Stimulated activated CD4-positive, alpha-beta T cell treated with anti-CD3 and anti-CD28 coated beads, Interleukin-4, amount 100 ng/mL, for 1 hour (primary cell): ENCODE data around the gene USF2.
"Not testable (repeated sequence)": the region's sequence is repeated elsewhere in the genome, so short reads cannot be mapped to it uniquely, and the experiment has no call there.

Experiments
- DNase-seq: peaks from one replicate; pipeline ENCODE4 v3.0.0-alpha.2; 2020

Gene USF2

GRCh38 chr19:35286101-35286500, 17.3 kb downstream of the USF2 start:
- DNase-seq = not testable (repeated sequence)

GRCh38 chr19:35287713-35288112, 19.0 kb downstream of the USF2 start:
- no peak for DNase-seq

GRCh38 chr19:35288331-35288730, 19.6 kb downstream of the USF2 start:
- DNase-seq = no peak

DNA sequence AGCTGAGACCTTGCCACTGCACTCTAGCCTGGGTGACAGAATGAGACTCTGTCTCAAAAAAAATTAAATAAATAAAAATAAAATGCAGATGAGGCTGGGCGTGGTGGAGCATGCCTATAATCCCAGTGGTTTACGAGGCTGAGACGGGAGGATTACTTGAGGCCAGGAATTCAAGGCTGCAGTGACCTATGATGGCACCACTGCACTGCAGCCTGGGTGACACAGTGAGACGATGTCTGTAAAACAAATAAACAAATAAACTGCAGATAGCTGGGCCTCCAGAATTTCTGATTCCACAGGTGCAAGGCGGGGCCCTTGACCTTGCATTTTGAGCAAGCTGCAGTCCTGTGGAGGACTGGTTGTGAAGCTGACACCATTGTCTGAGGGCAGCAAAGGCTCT, 20.1 kb downstream of the USF2 start:
- no peak for DNase-seq

DNA sequence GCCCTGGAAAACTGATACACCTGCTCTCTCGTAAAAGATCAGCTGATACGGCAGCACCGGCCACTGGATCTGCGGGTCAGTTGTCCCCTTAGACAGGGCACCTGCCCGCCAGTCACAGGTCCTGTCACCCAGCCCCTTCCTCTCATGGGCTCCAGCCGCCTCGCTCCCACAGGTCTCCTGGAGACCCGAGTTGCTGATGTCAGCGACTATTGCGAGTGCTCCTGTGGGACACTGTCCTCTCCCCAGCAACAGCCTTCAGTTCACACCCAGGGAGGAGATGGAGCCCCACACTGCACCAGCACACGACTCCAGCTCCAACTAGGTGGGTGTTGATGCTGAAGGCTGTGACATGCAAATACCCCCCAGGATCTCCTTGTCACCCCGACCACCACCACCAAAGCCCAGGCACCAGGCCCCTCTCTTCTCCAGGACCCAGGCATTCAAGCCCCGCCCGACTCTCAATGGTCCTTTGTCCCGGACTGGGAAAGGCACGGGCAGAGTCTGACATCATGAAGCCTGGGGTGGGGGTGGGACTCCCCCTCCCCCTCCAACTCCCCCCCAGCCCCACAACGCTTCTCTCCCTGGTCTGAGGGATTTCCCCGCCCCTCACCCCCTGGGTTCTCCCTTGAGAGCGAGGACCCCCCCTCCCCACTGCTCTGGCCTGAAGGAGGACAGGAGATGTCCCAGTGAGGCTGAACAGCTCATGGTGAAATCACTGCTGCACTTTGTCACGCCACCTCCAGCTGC, 21.8 kb downstream of the USF2 start:
- no peak for DNase-seq

- no peak for DNase-seq
These were observed 22.5 kb downstream of the USF2 start for GRCh38 chr19:35291259-35291658.

DNA sequence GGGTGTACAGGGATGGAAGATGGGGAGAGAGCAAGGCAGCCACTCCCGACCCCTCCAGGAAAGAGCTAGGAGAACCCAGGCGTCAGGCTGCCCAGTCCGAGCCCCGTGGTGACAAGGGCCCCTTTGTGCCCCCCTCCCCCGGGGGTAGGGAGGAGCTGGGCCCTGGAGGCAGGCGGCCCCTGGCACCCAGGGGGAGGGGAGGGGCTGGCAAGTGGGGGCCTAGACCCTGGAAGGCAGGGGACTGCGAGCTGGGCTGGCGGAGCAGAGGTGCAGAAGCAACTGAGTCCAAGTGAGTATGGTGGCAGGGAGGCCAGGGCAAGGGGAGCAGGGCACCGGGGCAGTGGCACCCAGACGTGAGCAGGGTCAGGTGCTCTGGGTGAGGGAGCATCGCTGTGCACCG, 23.2 kb downstream of the USF2 start, which contains the start of gene MAG:
Gene MAG (plus strand): TSS at position 246 of the 400 bp plus-strand sequence. CDS start 3,248 bp downstream, outside the sequence.
- DNase-seq = no peak

DNA sequence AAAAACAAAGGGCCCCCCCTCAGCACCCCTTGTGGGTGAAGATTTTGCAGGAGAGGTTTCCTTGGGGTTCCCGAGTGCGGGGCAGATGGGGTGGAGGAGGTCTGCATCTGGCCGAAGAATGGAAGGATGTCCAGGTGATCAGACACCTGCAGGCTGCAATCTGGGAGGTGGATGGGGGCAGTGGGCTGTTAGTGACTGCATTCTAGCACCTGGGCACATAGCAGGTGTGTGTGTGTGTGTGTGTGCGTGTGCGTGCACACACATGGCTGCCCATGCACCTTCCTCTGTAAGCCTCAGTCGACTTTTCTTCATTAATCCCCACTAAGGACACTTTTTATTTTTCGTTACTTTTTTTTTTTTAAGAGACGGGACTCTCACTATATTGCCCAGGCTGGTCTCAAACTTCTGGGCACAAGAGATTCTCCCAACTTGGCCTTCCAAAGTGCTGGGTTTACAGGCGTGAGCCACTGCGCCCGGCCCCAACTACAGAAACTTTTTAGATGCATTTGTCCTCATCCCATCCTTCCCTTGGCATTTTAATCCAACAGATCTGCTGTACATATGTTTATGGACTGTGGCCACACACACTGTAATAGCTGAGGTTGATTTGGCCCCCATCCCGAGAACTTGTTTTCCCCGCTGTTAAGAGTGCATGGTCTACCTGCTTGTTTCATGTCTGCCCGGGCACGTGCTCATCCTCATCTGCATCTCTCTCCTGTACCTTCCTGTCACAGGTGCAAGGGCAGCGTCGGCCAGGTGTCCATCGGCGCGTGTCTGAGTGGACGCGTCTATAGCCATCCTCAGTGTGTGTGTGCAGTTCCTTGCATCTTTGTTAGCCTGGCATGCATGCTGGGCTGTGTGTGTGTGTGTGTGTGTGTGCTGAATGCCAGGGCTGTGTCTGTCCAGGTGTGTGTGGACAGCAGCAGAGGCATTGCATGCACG, 23.9 kb downstream of the USF2 start:
- no peak for DNase-seq

DNA sequence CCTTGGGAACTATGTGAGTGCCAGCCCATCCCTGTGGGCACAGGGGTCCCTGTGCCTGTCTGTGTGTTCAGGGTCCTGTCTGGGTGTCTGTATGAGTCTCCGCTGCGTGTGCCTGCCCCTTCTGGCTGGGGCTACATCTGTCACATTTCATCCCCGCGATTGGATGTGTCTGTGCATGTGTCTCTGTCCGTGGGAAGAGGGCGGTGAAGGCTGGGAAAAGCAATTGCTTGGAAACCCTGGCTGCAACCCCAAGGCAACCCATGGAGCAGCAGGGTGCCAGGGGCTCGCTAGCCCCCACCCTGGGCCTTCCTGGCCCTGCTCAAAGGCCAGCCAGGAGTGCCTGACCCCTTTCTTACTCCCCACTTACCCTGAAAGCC, 24.6 kb downstream of the USF2 start:
- DNase-seq = no peak

GRCh38 chr19:35293808-35294207, 25.0 kb downstream of the USF2 start:
- DNase-seq = no peak

DNA sequence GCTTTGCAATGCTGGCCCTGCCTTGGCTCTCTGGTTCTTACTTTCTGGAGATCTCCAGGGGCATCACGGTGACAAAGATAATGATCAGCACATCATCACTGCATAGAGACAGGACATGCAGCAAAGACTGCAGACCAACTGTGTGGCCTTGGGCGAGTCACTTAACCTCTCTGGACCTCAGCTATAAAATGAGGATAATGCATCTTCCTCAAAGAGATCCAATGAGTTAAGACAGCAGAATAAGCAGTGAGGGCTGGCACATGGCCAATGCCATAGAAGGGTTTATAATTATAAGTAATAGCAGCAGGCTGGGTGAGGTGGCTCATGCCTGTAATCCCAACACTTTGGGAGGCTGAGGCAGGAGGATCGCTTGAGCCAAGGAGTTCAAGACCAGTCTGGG, 25.6 kb downstream of the USF2 start:
- DNase-seq = no peak

DNA sequence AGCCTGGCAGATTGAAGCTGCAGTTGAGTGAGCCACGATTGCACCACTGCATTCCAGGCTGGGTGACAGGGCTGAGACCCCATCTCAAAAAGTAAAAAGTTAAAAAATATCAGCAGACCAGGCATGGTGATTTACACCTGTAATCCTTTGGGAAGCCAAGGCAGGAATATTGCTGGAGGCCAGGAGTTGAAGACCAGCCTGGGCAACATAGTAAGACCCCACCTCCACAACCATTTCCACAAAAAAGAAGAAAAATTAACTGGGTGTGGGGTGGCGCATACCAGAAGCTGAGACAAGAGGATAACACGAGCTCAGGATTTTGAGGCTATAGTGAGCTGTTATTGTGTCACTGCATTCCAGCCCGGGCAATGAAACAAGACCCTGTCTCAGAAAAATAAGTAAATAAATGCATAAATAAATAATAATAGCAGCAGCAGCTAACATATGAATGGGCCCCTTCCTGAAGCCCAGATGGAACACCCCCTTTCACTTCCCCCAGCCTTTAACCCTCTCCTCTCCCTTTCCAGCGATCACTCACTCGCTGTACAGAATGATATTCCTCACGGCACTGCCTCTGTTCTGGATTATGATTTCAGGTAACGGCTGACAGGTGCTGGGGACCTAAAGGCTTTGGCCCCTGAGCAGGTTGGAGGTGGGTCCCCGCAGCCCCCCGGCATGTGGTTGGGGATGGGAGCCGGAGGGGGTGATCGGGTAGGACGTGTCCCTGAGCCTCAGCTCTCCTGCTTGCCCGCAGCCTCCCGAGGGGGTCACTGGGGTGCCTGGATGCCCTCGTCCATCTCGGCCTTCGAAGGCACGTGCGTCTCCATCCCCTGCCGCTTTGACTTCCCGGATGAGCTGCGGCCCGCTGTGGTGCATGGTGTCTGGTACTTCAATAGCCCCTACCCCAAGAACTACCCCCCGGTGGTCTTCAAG, 26.4 kb downstream of the USF2 start:
- DNase-seq = no peak

GRCh38 chr19:35295792-35296462, 27.2 kb downstream of the USF2 start:
- no peak for DNase-seq

DNA sequence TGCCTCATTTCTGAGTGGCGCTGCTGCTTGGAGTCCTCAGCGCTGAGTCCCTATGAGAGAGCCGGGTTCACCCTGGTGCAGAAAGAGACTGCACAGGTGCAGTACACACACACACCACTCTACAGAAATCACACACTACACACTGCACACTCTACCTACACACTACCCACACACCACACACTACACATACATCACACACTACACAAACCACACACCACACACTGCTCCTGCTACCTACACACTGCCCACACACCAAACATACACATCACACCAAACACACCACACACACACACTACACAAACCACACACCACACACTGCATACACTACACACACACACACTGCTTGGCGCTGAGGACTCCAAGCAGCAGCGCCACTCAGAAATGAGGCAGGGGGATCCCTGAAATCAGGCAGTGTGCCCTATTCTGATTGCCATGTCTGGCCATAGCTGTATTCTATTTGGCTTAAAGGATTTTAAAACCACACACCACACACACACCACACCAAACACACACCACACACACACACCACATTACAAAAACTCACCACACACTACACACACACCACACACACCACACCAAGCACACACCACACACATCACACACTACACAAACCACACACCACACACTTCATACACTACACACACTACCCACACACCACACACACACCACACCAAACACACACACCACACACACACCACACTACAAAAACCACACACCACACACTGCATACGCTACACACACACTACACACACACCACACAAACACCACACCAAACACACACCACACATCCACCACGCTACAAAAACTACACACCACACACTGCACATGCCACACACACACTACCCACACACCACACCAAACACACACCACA, 28.1 kb downstream of the USF2 start:
- DNase-seq = no peak

DNA sequence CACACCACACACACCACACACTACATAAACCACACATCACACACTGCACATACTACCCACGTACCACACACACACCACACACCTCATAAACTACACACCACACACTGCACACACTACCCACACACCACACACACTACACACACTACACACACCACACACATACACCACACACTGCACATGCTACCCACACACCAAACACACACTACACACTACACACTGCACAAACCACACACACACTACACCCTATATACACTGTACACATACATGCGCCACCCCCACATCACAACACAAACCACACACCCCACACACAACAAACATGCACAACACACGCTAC, 28.7 kb downstream of the USF2 start:
- no peak for DNase-seq

DNA sequence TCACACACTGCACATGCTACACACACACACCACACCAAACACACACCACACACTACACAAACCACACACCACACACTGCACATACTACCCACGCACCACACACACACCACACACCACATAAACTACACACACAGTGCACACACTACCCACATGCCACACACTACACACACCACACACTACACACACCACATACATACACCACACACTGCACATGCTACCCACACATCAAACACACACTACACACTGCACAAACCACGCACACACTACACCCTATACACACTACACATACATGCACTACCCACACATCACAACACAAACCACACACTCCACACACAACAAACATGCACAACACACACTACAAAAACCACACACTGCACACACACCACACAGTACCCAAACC, 29.2 kb downstream of the USF2 start:
- no peak for DNase-seq

- no peak for DNase-seq
These were observed 29.8 kb downstream of the USF2 start for GRCh38 chr19:35298561-35298972.

- DNase-seq = no peak
These were observed 31.0 kb downstream of the USF2 start for GRCh38 chr19:35299523-35300338.

GRCh38 chr19:35300339-35300649, 31.5 kb downstream of the USF2 start:
- DNase-seq = no peak

DNA sequence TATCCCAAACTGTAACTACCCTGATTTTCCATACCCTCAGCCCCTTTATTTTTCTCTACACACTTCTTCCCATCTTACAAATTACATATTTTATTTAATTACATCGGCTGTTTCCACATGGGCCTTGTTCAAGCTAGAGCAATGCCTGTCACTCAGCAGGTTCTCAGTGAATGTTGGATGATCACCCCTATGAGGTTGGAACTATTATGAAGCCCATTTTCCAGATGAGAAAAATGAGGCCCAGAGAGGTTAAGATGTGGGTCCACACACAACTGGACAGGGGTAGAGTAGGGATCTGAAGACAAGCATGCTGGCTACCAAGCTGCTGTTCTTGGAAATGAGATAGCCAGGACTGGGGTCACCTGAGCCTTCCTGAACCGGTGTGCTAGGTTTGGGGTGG, 33.2 kb downstream of the USF2 start:
- DNase-seq = no peak

DNA sequence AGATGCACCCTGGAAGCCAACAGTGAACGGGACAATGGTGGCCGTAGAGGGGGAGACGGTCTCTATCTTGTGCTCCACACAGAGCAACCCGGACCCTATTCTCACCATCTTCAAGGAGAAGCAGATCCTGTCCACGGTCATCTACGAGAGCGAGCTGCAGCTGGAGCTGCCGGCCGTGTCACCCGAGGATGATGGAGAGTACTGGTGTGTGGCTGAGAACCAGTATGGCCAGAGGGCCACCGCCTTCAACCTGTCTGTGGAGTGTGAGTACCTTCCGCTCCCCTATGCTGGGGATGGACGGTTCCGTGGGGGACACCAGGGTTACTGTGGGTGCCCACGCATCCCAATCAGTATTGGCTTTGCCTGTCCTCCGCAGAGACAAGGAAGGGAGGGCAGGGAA, 33.7 kb downstream of the USF2 start:
- DNase-seq = no peak
